Measurements from ENCODE around the gene ADAP1. TPM values are rescaled to one million over a fixed set of nuclear protein-coding genes. Genes with fewer than 3 reads are reported as not detected.
"Not testable (repeated sequence)": the region's sequence is repeated elsewhere in the genome, so short reads cannot be mapped to it uniquely, and the experiment has no call there.

ADAP1 gene
- total RNA-seq, 2 donors from 2014 or later, result 3.8 to 6.5 TPM

- peaks cover 17% of the 10 kb centered on the region for H3K27me3 ChIP-seq (ENCODE audit: control insufficient read depth, insufficient read depth, low read length, poor library complexity, severe bottlenecking)
- no peak overlapping the region for H3K27ac ChIP-seq (ENCODE audit: low read depth, low read length)
- H3K9me3 ChIP-seq (ENCODE audit: control insufficient read depth, low read length), result no peaks in the 10 kb centered on the region
- Mint-ChIP-seq H3K27me3 (ENCODE audit: insufficient read depth) (peaks cover 20% of the 10 kb centered on the region), H3K4me1 (no peaks in the 10 kb centered on the region), H3K36me3 (ENCODE audit: low read depth) (no peaks in the 10 kb centered on the region), H3K4me3 (no peak overlapping the region), H3K27ac (no peak overlapping the region), H3K9me3 (no peaks in the 10 kb centered on the region)
- no peaks in the 10 kb centered on the region for H3K36me3 ChIP-seq (ENCODE audit: control insufficient read depth, insufficient read depth, low read length)
- peak; percentile 97 for DNase-seq
- no peak overlapping the region for H3K4me3 ChIP-seq (ENCODE audit: low read length)
- H3K9ac ChIP-seq (ENCODE audit: extremely low read depth, low read length, poor library complexity, severe bottlenecking), result no peak overlapping the region
- no peak for TF ChIP-seq CTCF (conservative IDR thresholded peaks at IDR 0.05)
- H3K4me1 ChIP-seq (ENCODE audit: control insufficient read depth, insufficient read depth, low read length), result no peaks in the 10 kb centered on the region
- 87 to 97% methylated on average over 11 to 30 of the region's 30 CpGs for WGBS, 2 experiments (ENCODE audit: insufficient coverage in 1 of 2, insufficient read length in 1 of 2)
These were observed 8.8 kb downstream of the ADAP1 start for GRCh38 chr7:945556-946255.

- H3K4me1 ChIP-seq (ENCODE audit: control insufficient read depth, insufficient read depth, low read length), result no peaks in the 10 kb centered on the region
- 87 to 88% methylated on average over 4 to 13 of the region's 13 CpGs for WGBS, 2 experiments (ENCODE audit: insufficient coverage in 1 of 2, insufficient read length in 1 of 2)
- Mint-ChIP-seq H3K9me3 (peaks cover 5% of the 10 kb centered on the region), H3K27me3 (ENCODE audit: insufficient read depth) (peaks cover 23% of the 10 kb centered on the region), H3K4me3 (no peak overlapping the region), H3K36me3 (ENCODE audit: low read depth) (no peaks in the 10 kb centered on the region), H3K27ac (no peak overlapping the region), H3K4me1 (no peaks in the 10 kb centered on the region)
- TF ChIP-seq CTCF (conservative IDR thresholded peaks at IDR 0.05), result no peak
- DNase-seq, result no peak
- no peak overlapping the region for H3K4me3 ChIP-seq (ENCODE audit: low read length)
- H3K27me3 ChIP-seq (ENCODE audit: control insufficient read depth, insufficient read depth, low read length, poor library complexity, severe bottlenecking), result peaks cover 21% of the 10 kb centered on the region
- no peak overlapping the region for H3K27ac ChIP-seq (ENCODE audit: low read depth, low read length)
- no peaks in the 10 kb centered on the region for H3K9me3 ChIP-seq (ENCODE audit: control insufficient read depth, low read length)
- H3K36me3 ChIP-seq (ENCODE audit: control insufficient read depth, insufficient read depth, low read length), result no peaks in the 10 kb centered on the region
- H3K9ac ChIP-seq (ENCODE audit: extremely low read depth, low read length, poor library complexity, severe bottlenecking), result no peak overlapping the region
These were observed 9.3 kb downstream of the ADAP1 start for GRCh38 chr7:945147-945555.

- H3K36me3 ChIP-seq (ENCODE audit: control insufficient read depth, insufficient read depth, low read length), result no peaks in the 10 kb centered on the region
- Mint-ChIP-seq H3K36me3 (ENCODE audit: low read depth) (no peaks in the 10 kb centered on the region), H3K9me3 (peaks cover 8% of the 10 kb centered on the region), H3K4me3 (no peak overlapping the region), H3K27me3 (ENCODE audit: insufficient read depth) (peaks cover 25% of the 10 kb centered on the region), H3K4me1 (no peaks in the 10 kb centered on the region), H3K27ac (no peak overlapping the region)
- peaks cover 21% of the 10 kb centered on the region for H3K27me3 ChIP-seq (ENCODE audit: control insufficient read depth, insufficient read depth, low read length, poor library complexity, severe bottlenecking)
- no peak overlapping the region for H3K27ac ChIP-seq (ENCODE audit: low read depth, low read length)
- no peaks in the 10 kb centered on the region for H3K9me3 ChIP-seq (ENCODE audit: control insufficient read depth, low read length)
- no peak for TF ChIP-seq CTCF (conservative IDR thresholded peaks at IDR 0.05)
- no peak for DNase-seq
- H3K4me3 ChIP-seq (ENCODE audit: low read length), result no peak overlapping the region
- WGBS, 2 experiments (ENCODE audit: insufficient coverage in 1 of 2, insufficient read length in 1 of 2), result 86 to 96% methylated on average over 5 of the region's 5 CpGs
- H3K4me1 ChIP-seq (ENCODE audit: control insufficient read depth, insufficient read depth, low read length), result no peaks in the 10 kb centered on the region
- H3K9ac ChIP-seq (ENCODE audit: extremely low read depth, low read length, poor library complexity, severe bottlenecking), result no peak overlapping the region
These were observed 9.7 kb downstream of the ADAP1 start for GRCh38 chr7:944744-945143.

GRCh38 chr7:943793-944192 is 10.7 kb downstream of the ADAP1 start:
- not testable (repeated sequence) for H3K36me3 Mint-ChIP-seq (ENCODE audit: low read depth); H3K9me3 Mint-ChIP-seq; H3K27ac Mint-ChIP-seq; H3K9ac ChIP-seq (ENCODE audit: extremely low read depth, low read length, poor library complexity, severe bottlenecking); H3K27ac ChIP-seq (ENCODE audit: low read depth, low read length); H3K4me1 ChIP-seq (ENCODE audit: control insufficient read depth, insufficient read depth, low read length); H3K36me3 ChIP-seq (ENCODE audit: control insufficient read depth, insufficient read depth, low read length); H3K4me3 Mint-ChIP-seq; H3K4me1 Mint-ChIP-seq; DNase-seq; H3K4me3 ChIP-seq (ENCODE audit: low read length); H3K9me3 ChIP-seq (ENCODE audit: control insufficient read depth, low read length)
- WGBS, 2 experiments (ENCODE audit: insufficient coverage in 1 of 2, insufficient read length in 1 of 2), result 67 to 90% methylated on average over 3 to 4 of the region's 4 CpGs
- H3K27me3 Mint-ChIP-seq (ENCODE audit: insufficient read depth), result peaks cover 25% of the 10 kb centered on the region
- H3K27me3 ChIP-seq (ENCODE audit: control insufficient read depth, insufficient read depth, low read length, poor library complexity, severe bottlenecking), result peaks cover 21% of the 10 kb centered on the region
